Panc1 (cell line): Measurements from ENCODE around the gene PWP1. TPM values are rescaled to one million over a fixed set of nuclear protein-coding genes. Genes with fewer than 3 reads are reported as not detected.

Experiments
- ATAC-seq: fragments of 200-7000 bp; cut with Tn5 transposase; 2 replicates; pipeline ENCODE4 v1.9.1; 2020; ENCODE audit warnings: mild to moderate bottlenecking, moderate library complexity
- BruUV-seq: library from RNA; stranded (reverse); fragments of 400-500 nt; replicated peaks from 2 replicates; lab custom pipeline; 2021; lab: Mats Ljungman, UMichigan
- CTCF ChIA-PET: fragments of 300-600 bp; sonication (Branson Sonifier 250); formaldehyde crosslinking; loops from one replicate; lab custom pipeline; 2022; ENCODE audit warnings: antibody characterized with exemption; lab: Charles Lee
- POLR2A ChIA-PET: fragments of 300-600 bp; sonication (Branson Sonifier 250); formaldehyde crosslinking; loops from one replicate; lab custom pipeline; 2022; ENCODE audit warnings: antibody characterized with exemption; lab: Charles Lee
- DNase-seq: peaks from one replicate; pipeline ENCODE4 v3.0.0-alpha.2; 2010; ENCODE audit warnings: low read depth, low spot score
- H3K27ac ChIP-seq: 2 replicates; pipeline ENCODE4 v1.5.1; 2011; ENCODE audit warnings: mild to moderate bottlenecking, low read length, inconsistent platforms
- H3K27me3 ChIP-seq: fragments of 200-500 bp; sonication (Bioruptor generic); 2 replicates; pipeline ENCODE4 v1.6.0; 2014; ENCODE audit warnings: low read length, inconsistent platforms; ENCODE audit not compliant: control insufficient read depth, insufficient read depth
- H3K36me3 ChIP-seq: fragments of 200-500 bp; sonication (Bioruptor generic); 2 replicates; pipeline ENCODE4 v1.5.1; 2014; ENCODE audit warnings: inconsistent platforms, mild to moderate bottlenecking, low read length, moderate library complexity; ENCODE audit not compliant: control insufficient read depth, insufficient read depth
- H3K4me1 ChIP-seq: 2 replicates; pipeline ENCODE4 v1.5.1; 2011; ENCODE audit warnings: inconsistent platforms, mild to moderate bottlenecking, low read length, moderate library complexity; ENCODE audit not compliant: control insufficient read depth, insufficient read depth
- H3K4me3 ChIP-seq, 2 experiments: 2 replicates each; pipeline ENCODE4 v1.5.1; 2011 to 2012; ENCODE audit warnings: low read depth in 2 of 2, low read length in 2 of 2, mild to moderate bottlenecking in 2 of 2, inconsistent platforms in 1 of 2, moderate library complexity in 1 of 2
- H3K9me3 ChIP-seq: fragments of 200-500 bp; sonication (Bioruptor generic); 2 replicates; pipeline ENCODE4 v1.5.1; 2014; ENCODE audit warnings: low read depth, mild to moderate bottlenecking, inconsistent platforms, low read length, moderate library complexity; ENCODE audit not compliant: control insufficient read depth, insufficient read depth
- POLR2AphosphoS5 ChIP-seq: IDR thresholded peaks from 2 replicates; pipeline ENCODE4 v1.6.1; 2012; ENCODE audit warnings: mild to moderate bottlenecking, low read depth, low read length, moderate library complexity
- REST ChIP-seq, 2 experiments: IDR thresholded peaks; 2 replicates each; pipeline ENCODE4 v1.6.1; 2011 to 2012; ENCODE audit warnings: low read depth in 2 of 2, control low read depth in 1 of 2, low read length in 1 of 2, mild to moderate bottlenecking in 1 of 2, moderate library complexity in 1 of 2; ENCODE audit not compliant: insufficient read depth in 1 of 2
- SIN3A ChIP-seq: IDR thresholded peaks from 2 replicates; pipeline ENCODE4 v1.6.1; 2012; ENCODE audit warnings: low read depth, mild to moderate bottlenecking, low read length, moderate library complexity, borderline replicate concordance; ENCODE audit not compliant: insufficient read depth
- TCF7L2 ChIP-seq: IDR thresholded peaks from 2 replicates; pipeline ENCODE4 v1.6.1; 2011; ENCODE audit warnings: mild to moderate bottlenecking, low read depth, low read length, inconsistent platforms
- in situ Hi-C: cut with HindIII; loops from 2 replicates; pipeline ENCODE4 v1.10.0; 2016; ENCODE audit warnings: low sequenced_read_pairs, low pct_unique_long_range_greater_than_20kb
- intact Hi-C: fragments of 100-400 bp; cut with micrococcal nuclease; formaldehyde crosslinking; loops from one replicate; pipeline ENCODE4 v1.10.0; 2022; ENCODE audit not compliant: unreplicated experiment
- total RNA-seq: library from RNA; stranded (reverse); gene quantifications from one replicate; pipeline ENCODE4 v1.2.1, GENCODE V29; 2021; ENCODE audit not compliant: unreplicated experiment
- TF ChIP-seq, protein P1 (sequence below): fragments of 450-650 bp; IDR thresholded peaks from 2 replicates; pipeline ENCODE4 v1.5.1; 2017; ENCODE audit warnings: mild to moderate bottlenecking

Gene PWP1
- total RNA-seq, 1 experiment from 2014 or later, result 61.7 TPM

- no TSS peak for BruUV-seq
- in situ Hi-C loops (no loop called here), intact Hi-C loops (no loop called here)
- TF ChIP-seq REST (IDR thresholded peaks at IDR 0.05; ENCODE audit: insufficient read depth in 1 of 2, low read depth in 2 of 2, low read length in 1 of 2), result no peak
- TF ChIP-seq, protein P1, sequence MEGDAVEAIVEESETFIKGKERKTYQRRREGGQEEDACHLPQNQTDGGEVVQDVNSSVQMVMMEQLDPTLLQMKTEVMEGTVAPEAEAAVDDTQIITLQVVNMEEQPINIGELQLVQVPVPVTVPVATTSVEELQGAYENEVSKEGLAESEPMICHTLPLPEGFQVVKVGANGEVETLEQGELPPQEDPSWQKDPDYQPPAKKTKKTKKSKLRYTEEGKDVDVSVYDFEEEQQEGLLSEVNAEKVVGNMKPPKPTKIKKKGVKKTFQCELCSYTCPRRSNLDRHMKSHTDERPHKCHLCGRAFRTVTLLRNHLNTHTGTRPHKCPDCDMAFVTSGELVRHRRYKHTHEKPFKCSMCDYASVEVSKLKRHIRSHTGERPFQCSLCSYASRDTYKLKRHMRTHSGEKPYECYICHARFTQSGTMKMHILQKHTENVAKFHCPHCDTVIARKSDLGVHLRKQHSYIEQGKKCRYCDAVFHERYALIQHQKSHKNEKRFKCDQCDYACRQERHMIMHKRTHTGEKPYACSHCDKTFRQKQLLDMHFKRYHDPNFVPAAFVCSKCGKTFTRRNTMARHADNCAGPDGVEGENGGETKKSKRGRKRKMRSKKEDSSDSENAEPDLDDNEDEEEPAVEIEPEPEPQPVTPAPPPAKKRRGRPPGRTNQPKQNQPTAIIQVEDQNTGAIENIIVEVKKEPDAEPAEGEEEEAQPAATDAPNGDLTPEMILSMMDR, result no peak
- no peak for TF ChIP-seq TCF7L2
- TF ChIP-seq SIN3A, result no peak
- TF ChIP-seq POLR2AphosphoS5, result no peak
- Histone ChIP-seq H3K4me3 (no peak overlapping the region), H3K27me3 (peaks cover 2% of the 10 kb centered on the region; the same call in 1 of the 2 replicates), H3K9me3 (no peaks in the 10 kb centered on the region), H3K27ac (no peak overlapping the region), H3K4me1 (no peaks in the 10 kb centered on the region), H3K36me3 (no peaks in the 10 kb centered on the region)
- DNase-seq (no peak), ATAC-seq (no peak)
- ChIA-PET CTCF (interaction anchor here (0.7 kb wide), 1 partner anchor 253 kb away, joined by 3 read pairs; no protein-coding TSS in a partner anchor), POLR2A (no interaction called here)
Observed at GRCh38 chr12:107660235-107660634, 25.4 kb upstream of the PWP1 start.

GRCh38 chr12:107660861-107661415, 24.7 kb upstream of the PWP1 start:
- TF ChIP-seq SIN3A (no peak), POLR2AphosphoS5 (no peak), REST (IDR thresholded peaks at IDR 0.05; ENCODE audit: insufficient read depth in 1 of 2, low read depth in 2 of 2, low read length in 1 of 2) (no peak), TCF7L2 (no peak)
- TF ChIP-seq, protein P1, result no peak
- H3K4me1 ChIP-seq, result no peaks in the 10 kb centered on the region
- peaks cover 5% of the 10 kb centered on the region; the same call in 1 of the 2 replicates for H3K27me3 ChIP-seq
- CTCF ChIA-PET, result no interaction called here
- no peak for ATAC-seq
- no peaks in the 10 kb centered on the region for H3K36me3 ChIP-seq
- POLR2A ChIA-PET, result no interaction called here
- no peak for DNase-seq
- in situ Hi-C loops, result no loop called here
- no peak overlapping the region for H3K4me3 ChIP-seq
- H3K9me3 ChIP-seq, result no peaks in the 10 kb centered on the region
- H3K27ac ChIP-seq, result no peak overlapping the region
- intact Hi-C loops, result no loop called here
- BruUV-seq, result no TSS peak
